Ishikawa (cell line): ENCODE results near the gene MADCAM1.

Experiments used
- EP300 ChIP-seq: IDR thresholded peaks from 2 replicates; pipeline ENCODE4 v1.6.1; 2012; ENCODE audit warnings: borderline replicate concordance
- MAX ChIP-seq: IDR thresholded peaks from 2 replicates; pipeline ENCODE4 v1.6.1; 2012
- RAD21 ChIP-seq: IDR thresholded peaks from 2 replicates; pipeline ENCODE4 v1.6.1; 2012; ENCODE audit warnings: low read depth
- TAF1 ChIP-seq: IDR thresholded peaks from 2 replicates; pipeline ENCODE4 v1.6.1; 2012; ENCODE audit warnings: low read depth, mild to moderate bottlenecking
- YY1 ChIP-seq: IDR thresholded peaks from 2 replicates; pipeline ENCODE4 v1.6.1; 2012; ENCODE audit warnings: low read depth
- TF ChIP-seq, protein P1 (sequence below): IDR thresholded peaks from 2 replicates; pipeline ENCODE4 v1.6.1; 2012; ENCODE audit warnings: low read depth, mild to moderate bottlenecking

DNA sequence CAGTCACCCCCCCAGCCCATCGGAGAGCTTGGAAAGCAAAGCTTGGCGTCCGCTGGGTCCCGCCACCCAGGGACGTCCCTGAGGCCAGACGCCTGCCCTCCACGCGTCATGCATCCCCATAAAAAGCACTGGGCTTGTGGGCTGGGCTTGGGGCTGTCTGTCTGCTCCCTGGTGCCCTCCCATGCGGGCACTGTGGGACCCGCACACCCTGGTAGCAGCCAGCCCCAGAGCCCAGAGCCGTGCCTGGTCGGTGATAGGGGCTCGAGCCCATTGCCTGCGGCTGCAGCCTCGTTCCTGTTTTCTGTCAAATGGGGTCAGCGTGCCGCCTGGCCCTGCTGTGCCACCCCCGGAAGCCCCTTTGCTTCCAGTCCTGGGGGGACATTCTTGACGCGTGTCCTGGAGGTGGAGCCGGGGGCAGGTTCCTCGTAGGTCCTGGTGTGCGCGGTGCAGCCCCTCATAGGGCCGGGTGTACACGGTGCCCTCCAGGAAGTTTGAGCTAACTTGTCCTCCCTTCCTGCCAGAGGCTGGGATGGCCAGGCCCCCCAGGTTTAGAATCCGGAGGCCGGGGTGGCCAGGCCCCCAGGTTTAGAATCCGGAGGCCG lies 43.2 kb downstream of the MADCAM1 start:
- TF ChIP-seq EP300 (no peak), YY1 (no peak), RAD21 (no peak), MAX (no peak), TAF1 (no peak)
- TF ChIP-seq, protein P1, sequence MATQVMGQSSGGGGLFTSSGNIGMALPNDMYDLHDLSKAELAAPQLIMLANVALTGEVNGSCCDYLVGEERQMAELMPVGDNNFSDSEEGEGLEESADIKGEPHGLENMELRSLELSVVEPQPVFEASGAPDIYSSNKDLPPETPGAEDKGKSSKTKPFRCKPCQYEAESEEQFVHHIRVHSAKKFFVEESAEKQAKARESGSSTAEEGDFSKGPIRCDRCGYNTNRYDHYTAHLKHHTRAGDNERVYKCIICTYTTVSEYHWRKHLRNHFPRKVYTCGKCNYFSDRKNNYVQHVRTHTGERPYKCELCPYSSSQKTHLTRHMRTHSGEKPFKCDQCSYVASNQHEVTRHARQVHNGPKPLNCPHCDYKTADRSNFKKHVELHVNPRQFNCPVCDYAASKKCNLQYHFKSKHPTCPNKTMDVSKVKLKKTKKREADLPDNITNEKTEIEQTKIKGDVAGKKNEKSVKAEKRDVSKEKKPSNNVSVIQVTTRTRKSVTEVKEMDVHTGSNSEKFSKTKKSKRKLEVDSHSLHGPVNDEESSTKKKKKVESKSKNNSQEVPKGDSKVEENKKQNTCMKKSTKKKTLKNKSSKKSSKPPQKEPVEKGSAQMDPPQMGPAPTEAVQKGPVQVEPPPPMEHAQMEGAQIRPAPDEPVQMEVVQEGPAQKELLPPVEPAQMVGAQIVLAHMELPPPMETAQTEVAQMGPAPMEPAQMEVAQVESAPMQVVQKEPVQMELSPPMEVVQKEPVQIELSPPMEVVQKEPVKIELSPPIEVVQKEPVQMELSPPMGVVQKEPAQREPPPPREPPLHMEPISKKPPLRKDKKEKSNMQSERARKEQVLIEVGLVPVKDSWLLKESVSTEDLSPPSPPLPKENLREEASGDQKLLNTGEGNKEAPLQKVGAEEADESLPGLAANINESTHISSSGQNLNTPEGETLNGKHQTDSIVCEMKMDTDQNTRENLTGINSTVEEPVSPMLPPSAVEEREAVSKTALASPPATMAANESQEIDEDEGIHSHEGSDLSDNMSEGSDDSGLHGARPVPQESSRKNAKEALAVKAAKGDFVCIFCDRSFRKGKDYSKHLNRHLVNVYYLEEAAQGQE = no peak
